ENCODE data around the gene SETD2.

DNA sequence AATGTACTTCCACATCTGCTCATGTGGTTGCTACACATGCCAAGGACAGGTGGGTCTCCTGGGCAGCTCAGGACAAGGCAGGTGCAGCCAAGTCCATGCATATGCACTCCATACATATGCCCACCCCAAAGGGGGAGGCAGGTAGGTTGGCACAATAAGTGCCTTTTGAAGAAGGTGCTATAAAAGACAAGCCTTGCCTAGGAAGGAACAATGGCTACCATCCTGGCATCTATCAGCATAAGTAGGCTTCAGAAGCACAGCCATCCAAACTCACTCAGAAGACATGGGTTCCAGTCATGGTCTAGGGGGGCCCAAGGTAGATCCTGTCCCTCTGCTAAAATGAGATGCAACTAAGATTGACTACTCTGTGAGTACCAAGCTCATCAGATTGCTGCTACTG is 149.9 kb downstream of the SETD2 start:
- no peak for TF ChIP-seq EZH2 (IDR thresholded peaks at IDR 0.05; ENCODE audit: borderline replicate concordance, low read depth, low read length, severe bottlenecking)
- TF ChIP-seq, protein P1, sequence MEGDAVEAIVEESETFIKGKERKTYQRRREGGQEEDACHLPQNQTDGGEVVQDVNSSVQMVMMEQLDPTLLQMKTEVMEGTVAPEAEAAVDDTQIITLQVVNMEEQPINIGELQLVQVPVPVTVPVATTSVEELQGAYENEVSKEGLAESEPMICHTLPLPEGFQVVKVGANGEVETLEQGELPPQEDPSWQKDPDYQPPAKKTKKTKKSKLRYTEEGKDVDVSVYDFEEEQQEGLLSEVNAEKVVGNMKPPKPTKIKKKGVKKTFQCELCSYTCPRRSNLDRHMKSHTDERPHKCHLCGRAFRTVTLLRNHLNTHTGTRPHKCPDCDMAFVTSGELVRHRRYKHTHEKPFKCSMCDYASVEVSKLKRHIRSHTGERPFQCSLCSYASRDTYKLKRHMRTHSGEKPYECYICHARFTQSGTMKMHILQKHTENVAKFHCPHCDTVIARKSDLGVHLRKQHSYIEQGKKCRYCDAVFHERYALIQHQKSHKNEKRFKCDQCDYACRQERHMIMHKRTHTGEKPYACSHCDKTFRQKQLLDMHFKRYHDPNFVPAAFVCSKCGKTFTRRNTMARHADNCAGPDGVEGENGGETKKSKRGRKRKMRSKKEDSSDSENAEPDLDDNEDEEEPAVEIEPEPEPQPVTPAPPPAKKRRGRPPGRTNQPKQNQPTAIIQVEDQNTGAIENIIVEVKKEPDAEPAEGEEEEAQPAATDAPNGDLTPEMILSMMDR (IDR thresholded peaks at IDR 0.05; ENCODE audit: borderline replicate concordance, extremely low read depth, low read length, poor library complexity, severe bottlenecking) = no peak

Data from DND-41 (cell line).